Measurements from ENCODE around the gene PRODH2. TPM values are rescaled to one million over a fixed set of nuclear protein-coding genes. Genes with fewer than 3 reads are reported as not detected.

The PRODH2 gene
- total and polyA plus RNA-seq, 2 donors (not counting 3 experiments of a cell fraction or from before 2014, with no cell fraction given), result not detected

GRCh38 chr19:35852029-35852780 is 39.6 kb upstream of the PRODH2 start, which contains the start of gene NPHS1:
Gene NPHS1 (minus strand): TSS chr19:35852504. CDS start chr19:35851837, 667 bp downstream.
- H4K20me1 ChIP-seq (replicated peaks; ENCODE audit: control insufficient read depth, extremely low read depth, insufficient read depth, low read length), result no peaks in the 10 kb centered on the region
- dilution Hi-C loops (cut with MboI; ENCODE audit: extremely low pct_ligation_motif_present, low sequenced_read_pairs) (no loop called here), intact Hi-C loops (cut with micrococcal nuclease) (no loop called here)
- no peaks in the 10 kb centered on the region for H3K4me1 ChIP-seq (ENCODE audit: control insufficient read depth, extremely low read depth, insufficient read depth, low read length)
- no peak for FAIRE-seq
- no peak for TF ChIP-seq EZH2 (IDR thresholded peaks at IDR 0.05; ENCODE audit: borderline replicate concordance, low read depth, low read length, severe bottlenecking)
- TF ChIP-seq MYC (IDR thresholded peaks at IDR 0.05; ENCODE audit: low read depth, low read length), result no peak
- no peak for TF ChIP-seq CTCF (IDR thresholded peaks at IDR 0.05; ENCODE audit: extremely low read depth in 1 of 2, insufficient read depth in 1 of 2, low read depth in 1 of 2, low read length in 2 of 2)
- no peaks in the 10 kb centered on the region for H3K36me3 ChIP-seq (ENCODE audit: control insufficient read depth in 2 of 2, extremely low read depth in 1 of 2, insufficient read depth in 2 of 2, low read length in 2 of 2)
- DNase-seq (ENCODE audit: low read depth, low spot score), result no peak
- no peaks in the 10 kb centered on the region for H3K9me3 ChIP-seq (replicated peaks; ENCODE audit: control insufficient read depth, insufficient read depth, low read length)
- no peaks in the 10 kb centered on the region for H3K9me1 ChIP-seq (replicated peaks; ENCODE audit: control insufficient read depth, extremely low read depth, insufficient read depth, low read length)
- H3K4me3 ChIP-seq (replicated peaks in 1 of 3; ENCODE audit: insufficient read depth in 1 of 3, low read depth in 1 of 3, low read length in 3 of 3), result no peak within 1 kb of the TSS
- no peak within 1 kb of the TSS for H3K27ac ChIP-seq (ENCODE audit: insufficient read depth, low read depth, low read length)
- H3K4me2 ChIP-seq (ENCODE audit: insufficient read depth, low read length), result no peak within 1 kb of the TSS
- H3K79me2 ChIP-seq (ENCODE audit: control insufficient read depth, insufficient read depth, low read length), result no peaks in the 10 kb centered on the region
- ChIA-PET CTCF (no interaction called here), POLR2A (interaction anchor here (0.6 kb wide), 1 partner anchor 299 kb away, joined by 4 read pairs; no protein-coding TSS in a partner anchor)
- BruUV-seq (replicated peaks), result no TSS peak
- no peak within 1 kb of the TSS for H2AFZ ChIP-seq (ENCODE audit: low read depth, low read length)
- H3K27me3 ChIP-seq (ENCODE audit: control insufficient read depth in 2 of 2, insufficient read depth in 2 of 2, low read length in 2 of 2), result peaks cover 8 to 21% of the 10 kb centered on the region in 2 experiments
- no peak within 1 kb of the TSS for H3K9ac ChIP-seq (replicated peaks; ENCODE audit: extremely low read depth, insufficient read depth, low read length)

Data from endothelial cell of umbilical vein (primary cell).